Thyroid gland (tissue), 4 donors: ENCODE results near the gene C6orf47. TPM values are rescaled to one million over a fixed set of nuclear protein-coding genes. Genes with fewer than 3 reads are reported as not detected.

ENCODE experiments used
- DNase-seq, 2 donors: peaks; one replicate each; pipeline ENCODE4 v3.0.0-alpha.2; 2019
- H3K27ac ChIP-seq, 3 donors: fragments of 200-600 bp; sonication (generic); 1 replicate in 2 of 3; 2 replicates in 1 of 3; pipeline ENCODE4 v1.5.1; 2016 to 2019; ENCODE audit warnings: mild to moderate bottlenecking in 1 of 3, moderate library complexity in 1 of 3
- H3K27me3 ChIP-seq: fragments of 200-600 bp; sonication (generic); one replicate; pipeline ENCODE4 v1.5.1; 2019
- H3K36me3 ChIP-seq, 2 donors: fragments of 200-600 bp; sonication (generic); one replicate each; pipeline ENCODE4 v1.5.1; 2016 to 2019
- H3K4me1 ChIP-seq, 2 donors: fragments of 200-600 bp; sonication (generic); one replicate each; pipeline ENCODE4 v1.5.1; 2017 to 2019
- H3K4me3 ChIP-seq, 3 donors: fragments of 200-600 bp; sonication (generic); replicated peaks in 1 of 3; 1 replicate in 2 of 3; 2 replicates in 1 of 3; pipeline ENCODE4 v1.5.1; 2016; ENCODE audit warnings: mild to moderate bottlenecking in 1 of 3
- H3K9me3 ChIP-seq: fragments of 200-600 bp; sonication (generic); one replicate; pipeline ENCODE4 v1.5.1; 2017
- POLR2A ChIP-seq, 2 donors: fragments of 450-650 bp; IDR thresholded peaks; one replicate each; pipeline ENCODE4 v1.6.1; 2017; ENCODE audit warnings: antibody characterized with exemption in 2 of 2, mild to moderate bottlenecking in 2 of 2, moderate library complexity in 1 of 2
- WGBS, 2 donors: methylation state at CpG; one replicate each; pipeline ENCODE4 v1.1.5; 2017; 5-methylcytosine and 5-hydroxymethylcytosine counted together
- intact Hi-C: fragments of 100-400 bp; cut with DNase I; formaldehyde crosslinking; loops from one replicate; pipeline ENCODE4 v1.15.1; 2023
- total RNA-seq, 4 donors: library from RNA; depleted of rRNA; stranded (reverse); fragments of >200 nt; gene quantifications; one replicate each; pipeline ENCODE4 v1.2.3, GENCODE V29; 2016
- TF ChIP-seq, protein P1 (sequence below), 6 experiments: fragments of 200-600 bp in 3 of 6; fragments of 450-650 bp in 3 of 6; sonication (generic) in 3 of 6; IDR thresholded peaks; one replicate each; pipeline ENCODE4 v1.5.1; 2016 to 2019; ENCODE audit warnings: antibody characterized with exemption in 6 of 6, mild to moderate bottlenecking in 2 of 6, inconsistent platforms in 1 of 6, moderate library complexity in 1 of 6

C6orf47 gene
- total RNA-seq, 4 donors from 2014 or later, result 23.6 to 32.3 (median 28.7) TPM

DNA sequence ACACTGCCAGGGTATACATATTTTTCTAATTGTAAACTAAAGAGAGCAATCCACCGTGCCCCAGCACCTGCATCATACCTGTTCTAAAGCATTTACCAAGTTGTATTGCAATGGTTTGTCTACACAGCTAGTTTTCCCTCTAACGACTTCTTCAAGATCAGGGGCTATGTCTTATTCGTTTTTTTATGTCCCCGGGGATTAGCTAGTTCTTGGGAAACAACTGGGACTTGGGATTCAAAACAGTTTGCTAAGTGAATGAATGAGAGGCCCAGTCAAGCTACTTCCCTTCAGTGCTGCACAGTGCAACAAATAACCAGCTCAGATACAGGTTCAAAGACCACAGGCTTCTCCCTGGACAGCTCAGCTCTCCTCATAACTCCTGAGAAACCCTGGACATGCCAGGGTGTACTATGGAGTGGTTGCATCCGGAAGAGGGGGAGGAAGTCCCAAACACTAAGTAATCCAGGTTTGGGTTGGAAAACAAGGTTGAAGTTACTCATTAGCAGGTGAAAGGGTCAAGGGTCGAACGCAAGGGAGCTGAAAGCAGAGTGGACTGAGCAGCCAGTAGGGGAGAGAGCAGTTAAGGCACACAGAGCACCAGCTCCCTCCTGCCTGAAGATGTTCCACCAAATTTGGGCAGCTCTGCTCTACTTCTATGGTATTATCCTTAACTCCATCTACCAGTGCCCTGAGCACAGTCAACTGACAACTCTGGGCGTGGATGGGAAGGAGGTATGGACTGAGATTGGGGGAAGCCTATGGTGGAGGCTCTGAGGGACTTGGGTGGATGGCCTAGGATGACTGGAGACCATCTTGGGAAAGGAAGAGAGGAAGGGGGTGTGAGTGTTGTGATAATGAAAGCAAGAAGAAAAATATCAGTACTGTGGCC, 5.0 kb downstream of the C6orf47 start, which contains the start of gene APOM:
Gene APOM, plus strand, starts transcription at position 546 of the 889 bp plus-strand sequence. Its CDS starts 73 bp downstream, at position 619.
- H3K4me1 ChIP-seq, result peaks cover 40% of the 10 kb centered on the region in 2 donors
- no peak for TF ChIP-seq POLR2A (IDR thresholded peaks at IDR 0.05)
- TF ChIP-seq, protein P1, sequence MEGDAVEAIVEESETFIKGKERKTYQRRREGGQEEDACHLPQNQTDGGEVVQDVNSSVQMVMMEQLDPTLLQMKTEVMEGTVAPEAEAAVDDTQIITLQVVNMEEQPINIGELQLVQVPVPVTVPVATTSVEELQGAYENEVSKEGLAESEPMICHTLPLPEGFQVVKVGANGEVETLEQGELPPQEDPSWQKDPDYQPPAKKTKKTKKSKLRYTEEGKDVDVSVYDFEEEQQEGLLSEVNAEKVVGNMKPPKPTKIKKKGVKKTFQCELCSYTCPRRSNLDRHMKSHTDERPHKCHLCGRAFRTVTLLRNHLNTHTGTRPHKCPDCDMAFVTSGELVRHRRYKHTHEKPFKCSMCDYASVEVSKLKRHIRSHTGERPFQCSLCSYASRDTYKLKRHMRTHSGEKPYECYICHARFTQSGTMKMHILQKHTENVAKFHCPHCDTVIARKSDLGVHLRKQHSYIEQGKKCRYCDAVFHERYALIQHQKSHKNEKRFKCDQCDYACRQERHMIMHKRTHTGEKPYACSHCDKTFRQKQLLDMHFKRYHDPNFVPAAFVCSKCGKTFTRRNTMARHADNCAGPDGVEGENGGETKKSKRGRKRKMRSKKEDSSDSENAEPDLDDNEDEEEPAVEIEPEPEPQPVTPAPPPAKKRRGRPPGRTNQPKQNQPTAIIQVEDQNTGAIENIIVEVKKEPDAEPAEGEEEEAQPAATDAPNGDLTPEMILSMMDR (IDR thresholded peaks at IDR 0.05), result no peak
- DNase-seq, result no peak
- intact Hi-C loops, result no loop called here
- H3K9me3 ChIP-seq, result no peaks in the 10 kb centered on the region
- H3K27me3 ChIP-seq, result no peaks in the 10 kb centered on the region
- H3K36me3 ChIP-seq, result no peaks in the 10 kb centered on the region
- H3K27ac ChIP-seq, result no peak within 1 kb of the TSS
- 80 to 82% methylated on average over 8 of the region's 8 CpGs for WGBS, 2 donors
- no peak within 1 kb of the TSS for H3K4me3 ChIP-seq

GRCh38 chr6:31654574-31655348, 5.8 kb downstream of the C6orf47 start:
- no peaks in the 10 kb centered on the region for H3K27me3 ChIP-seq
- H3K4me1 ChIP-seq, result peaks cover 40% of the 10 kb centered on the region in 2 donors
- H3K36me3 ChIP-seq, result no peaks in the 10 kb centered on the region
- intact Hi-C loops, result no loop called here
- WGBS, 2 donors, result 90 to 94% methylated on average over 8 of the region's 8 CpGs
- no peak for TF ChIP-seq POLR2A (IDR thresholded peaks at IDR 0.05)
- TF ChIP-seq, protein P1 (IDR thresholded peaks at IDR 0.05), result no peak
- no peak overlapping the region for H3K4me3 ChIP-seq
- no peaks in the 10 kb centered on the region for H3K9me3 ChIP-seq
- no peak for DNase-seq
- H3K27ac ChIP-seq, result no peak overlapping the region

GRCh38 chr6:31652925-31653724, 7.5 kb downstream of the C6orf47 start:
- Histone ChIP-seq H3K27ac (peak overlapping the region; percentile 97 to 99 (median 99)), H3K9me3 (no peaks in the 10 kb centered on the region), H3K36me3 (peaks cover 12 to 15% of the 10 kb centered on the region in 2 donors), H3K4me3 (peak overlapping the region; percentile 58 to 93 (median 63)), H3K4me1 (peaks cover 24 to 25% of the 10 kb centered on the region in 2 donors), H3K27me3 (no peaks in the 10 kb centered on the region)
- TF ChIP-seq POLR2A (IDR thresholded peaks at IDR 0.05), result peak in 1 of 2 donors; percentile 84
- TF ChIP-seq, protein P1 (IDR thresholded peaks at IDR 0.05), result no peak
- peak; percentile 89 to 91 for DNase-seq
- 7 to 8% methylated on average over 35 to 37 of the region's 37 CpGs for WGBS, 2 donors
- intact Hi-C loops, result no loop called here

GRCh38 chr6:31651602-31652191, 8.9 kb downstream of the C6orf47 start:
- peak overlapping the region; percentile 42 to 93 (median 63) for H3K4me3 ChIP-seq
- no peak for TF ChIP-seq POLR2A (IDR thresholded peaks at IDR 0.05)
- TF ChIP-seq, protein P1 (IDR thresholded peaks at IDR 0.05), result no peak
- no peaks in the 10 kb centered on the region for H3K9me3 ChIP-seq
- H3K36me3 ChIP-seq, result peaks cover 24 to 29% of the 10 kb centered on the region in 2 donors
- WGBS, 2 donors, result 2 to 4% methylated on average over 19 to 29 of the region's 29 CpGs
- peaks cover 13 to 21% of the 10 kb centered on the region in 2 donors for H3K4me1 ChIP-seq
- peak overlapping the region; percentile 97 to 99 (median 99) for H3K27ac ChIP-seq
- DNase-seq, result peak; percentile 70 to 81
- intact Hi-C loops, result no loop called here
- no peaks in the 10 kb centered on the region for H3K27me3 ChIP-seq
